GM12875 (cell line): Measurements from ENCODE around the gene CNEP1R1.

Experiments used
- H3K4me3 ChIP-seq: one replicate; pipeline ENCODE4 v1.5.1; 2011; ENCODE audit warnings: low read depth, low read length, control low read depth
- TF ChIP-seq, protein P1 (sequence below): IDR thresholded peaks from 2 replicates; pipeline ENCODE4 v1.5.1; 2011; ENCODE audit warnings: low read depth, mild to moderate bottlenecking, control low read depth, inconsistent platforms, low read length, moderate library complexity, borderline replicate concordance; ENCODE audit not compliant: insufficient read depth

Gene CNEP1R1

DNA sequence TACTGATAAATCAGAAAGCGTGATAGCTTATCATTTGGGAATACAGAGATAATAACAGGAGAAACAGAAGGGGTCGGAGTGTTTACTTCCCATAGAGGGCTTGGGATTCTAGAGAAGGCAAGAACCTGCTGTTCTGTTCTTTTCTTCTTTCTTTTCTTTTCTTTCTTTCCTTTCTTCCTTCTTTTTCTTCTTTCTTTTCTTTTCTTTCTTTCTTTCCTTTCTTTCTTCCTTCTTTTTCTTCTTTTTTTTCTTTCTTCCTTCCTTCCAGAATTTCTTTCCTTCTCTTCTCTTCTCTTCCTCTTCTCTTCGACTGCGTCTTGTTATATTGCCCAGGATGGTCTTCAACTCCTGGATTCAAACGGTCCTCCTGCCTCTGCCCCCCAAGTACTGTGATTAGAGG is 18.3 kb downstream of the CNEP1R1 start:
- TF ChIP-seq, protein P1, sequence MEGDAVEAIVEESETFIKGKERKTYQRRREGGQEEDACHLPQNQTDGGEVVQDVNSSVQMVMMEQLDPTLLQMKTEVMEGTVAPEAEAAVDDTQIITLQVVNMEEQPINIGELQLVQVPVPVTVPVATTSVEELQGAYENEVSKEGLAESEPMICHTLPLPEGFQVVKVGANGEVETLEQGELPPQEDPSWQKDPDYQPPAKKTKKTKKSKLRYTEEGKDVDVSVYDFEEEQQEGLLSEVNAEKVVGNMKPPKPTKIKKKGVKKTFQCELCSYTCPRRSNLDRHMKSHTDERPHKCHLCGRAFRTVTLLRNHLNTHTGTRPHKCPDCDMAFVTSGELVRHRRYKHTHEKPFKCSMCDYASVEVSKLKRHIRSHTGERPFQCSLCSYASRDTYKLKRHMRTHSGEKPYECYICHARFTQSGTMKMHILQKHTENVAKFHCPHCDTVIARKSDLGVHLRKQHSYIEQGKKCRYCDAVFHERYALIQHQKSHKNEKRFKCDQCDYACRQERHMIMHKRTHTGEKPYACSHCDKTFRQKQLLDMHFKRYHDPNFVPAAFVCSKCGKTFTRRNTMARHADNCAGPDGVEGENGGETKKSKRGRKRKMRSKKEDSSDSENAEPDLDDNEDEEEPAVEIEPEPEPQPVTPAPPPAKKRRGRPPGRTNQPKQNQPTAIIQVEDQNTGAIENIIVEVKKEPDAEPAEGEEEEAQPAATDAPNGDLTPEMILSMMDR: no peak

DNA sequence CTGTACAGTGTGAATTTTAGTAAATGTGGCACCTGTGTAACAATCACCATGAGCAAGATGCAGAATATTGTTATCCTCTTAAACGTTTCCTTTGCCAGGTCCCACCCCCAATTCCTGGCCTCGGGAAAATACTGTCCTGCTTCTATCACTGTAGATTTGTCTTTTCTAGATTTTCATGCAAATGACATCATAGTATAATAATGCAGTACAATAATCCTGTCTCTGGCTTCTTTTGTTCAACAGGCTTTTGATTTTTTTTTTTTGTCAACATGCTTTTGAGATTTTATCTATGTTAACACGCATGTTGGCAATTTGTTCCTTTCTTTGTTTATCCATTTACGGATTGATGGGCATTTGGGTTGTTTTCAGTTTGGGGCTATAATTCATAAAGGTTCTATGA is 20.4 kb downstream of the CNEP1R1 start:
- no peak overlapping the region for H3K4me3 ChIP-seq
- TF ChIP-seq, protein P1: no peak

More for the DNA sequence above, 18.3 kb downstream of the CNEP1R1 start:
- H3K4me3 ChIP-seq: no peak overlapping the region

DNA sequence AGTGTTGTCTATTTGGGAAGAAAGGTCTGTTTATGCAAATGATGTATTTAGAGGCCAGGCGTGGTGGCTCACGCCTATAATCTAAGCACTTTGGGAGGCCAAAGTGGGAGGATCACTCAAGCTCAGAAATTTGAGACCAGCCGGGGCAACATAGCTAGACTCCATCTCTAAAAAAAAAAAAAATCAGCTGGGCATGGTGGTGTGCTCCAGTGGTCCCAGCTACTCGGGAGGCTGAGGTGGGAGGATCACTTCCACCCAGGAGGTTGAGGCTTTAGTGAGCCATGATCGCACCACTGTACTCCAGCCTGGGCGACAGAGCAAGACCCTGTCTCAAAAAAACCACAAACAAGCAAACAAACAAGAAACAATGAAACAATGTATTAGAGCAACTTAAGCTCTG is 21.8 kb downstream of the CNEP1R1 start:
- TF ChIP-seq, protein P1: no peak
- H3K4me3 ChIP-seq: no peak overlapping the region

DNA sequence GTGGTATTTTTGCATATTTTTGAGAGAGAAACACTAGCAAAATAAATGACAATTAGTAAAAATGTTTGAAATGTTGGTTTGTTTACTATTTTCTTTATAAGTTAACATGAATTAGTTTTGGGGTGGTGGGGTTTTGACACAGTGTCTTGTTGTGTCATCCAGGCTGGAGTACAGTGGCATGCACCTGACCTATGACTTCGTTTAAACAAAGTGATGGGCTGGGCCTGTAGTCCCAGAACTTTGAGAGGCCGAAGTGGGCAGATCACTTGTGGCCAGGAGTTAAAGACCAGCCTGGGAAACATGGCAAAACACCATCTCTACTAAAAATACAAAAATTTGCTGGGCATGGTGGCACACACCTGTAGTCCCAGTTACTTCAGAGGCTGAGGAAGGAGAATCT is 22.8 kb downstream of the CNEP1R1 start:
- TF ChIP-seq, protein P1: no peak
- no peak overlapping the region for H3K4me3 ChIP-seq

DNA sequence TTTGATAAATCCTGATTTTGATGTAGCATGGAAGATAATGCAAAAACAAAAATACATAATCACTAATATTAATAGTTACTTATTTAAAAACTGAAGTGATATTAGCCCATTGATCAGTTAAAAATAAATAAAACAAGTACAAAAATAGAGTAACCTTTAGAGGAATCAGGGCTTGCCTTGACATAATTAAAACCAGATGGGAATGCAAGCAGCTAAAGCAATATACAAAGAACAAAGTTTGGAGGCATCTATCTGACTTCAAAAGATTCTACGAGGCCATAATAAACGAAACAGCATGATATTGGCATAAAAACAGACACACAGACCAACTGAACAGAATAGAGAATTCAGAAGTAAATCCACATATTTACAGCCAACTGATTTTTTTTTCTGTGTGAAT is 25.8 kb downstream of the CNEP1R1 start:
- TF ChIP-seq, protein P1: no peak
- H3K4me3 ChIP-seq: no peak overlapping the region

DNA sequence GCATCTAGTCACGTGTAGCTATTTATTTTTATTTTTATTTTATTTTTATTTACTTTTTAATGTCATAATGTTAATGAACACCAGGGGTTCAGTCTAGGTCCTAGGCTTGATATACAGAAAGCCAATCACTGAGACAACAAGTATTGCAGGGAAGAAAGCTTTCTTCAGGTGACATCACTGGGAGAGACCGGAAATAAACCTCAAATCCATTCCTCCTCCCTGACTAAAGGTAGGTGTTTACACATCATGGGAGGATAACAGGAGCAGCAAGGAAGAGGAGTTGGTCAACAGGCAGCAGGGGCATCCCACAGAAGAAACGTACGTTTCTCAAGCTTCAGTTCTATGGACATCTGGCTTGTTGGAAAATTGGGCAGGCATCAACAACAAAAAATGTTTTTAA is 31.2 kb downstream of the CNEP1R1 start:
- H3K4me3 ChIP-seq: no peak overlapping the region
- TF ChIP-seq, protein P1: no peak

DNA sequence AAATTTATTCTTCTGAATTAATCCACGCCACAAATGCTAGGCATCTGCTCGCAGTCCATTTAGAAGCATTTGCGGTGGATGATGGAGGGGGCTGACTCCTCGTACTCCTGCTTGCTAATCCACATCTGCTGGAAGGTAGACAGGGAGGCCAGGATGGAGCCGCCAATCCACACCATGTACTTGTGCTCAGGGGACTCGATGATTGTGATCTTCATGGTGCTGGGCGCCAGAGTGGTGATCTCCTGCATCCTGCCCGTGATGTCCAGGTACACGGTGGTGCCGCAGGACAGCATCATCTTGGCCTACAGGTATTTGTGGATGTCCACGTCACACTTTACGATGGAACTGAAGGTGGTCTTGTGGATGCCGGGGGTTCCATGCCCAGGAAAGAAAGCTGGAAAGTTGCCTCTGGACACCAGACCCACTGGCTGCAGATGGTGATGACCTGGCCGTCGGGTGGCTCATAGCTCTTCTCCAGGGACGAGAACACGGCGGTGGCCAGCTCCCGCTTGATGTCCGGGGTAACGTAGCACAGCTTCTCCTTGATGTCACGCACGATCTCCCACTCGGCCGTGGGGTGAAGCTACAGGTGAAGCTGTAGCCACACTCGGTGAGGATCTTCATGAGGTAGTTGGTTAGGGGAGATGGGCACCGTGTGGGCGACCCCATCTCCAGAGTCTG is 33.2 kb downstream of the CNEP1R1 start:
- no peak overlapping the region for H3K4me3 ChIP-seq
- TF ChIP-seq, protein P1: no peak
